Stomach smooth muscle (tissue), 2 donors: ENCODE data around the gene SIPA1.

Source experiments
- H3K27ac ChIP-seq: one replicate; pipeline ENCODE4 v1.7.0; 2013; ENCODE audit warnings: mild to moderate bottlenecking, low read length, inconsistent platforms
- H3K27me3 ChIP-seq, 2 donors: one replicate each; pipeline ENCODE4 v1.7.0; 2013; ENCODE audit warnings: low read length in 2 of 2; ENCODE audit not compliant: insufficient read depth in 2 of 2, control insufficient read depth in 1 of 2
- H3K36me3 ChIP-seq, 2 donors: one replicate each; pipeline ENCODE4 v1.7.0; 2013; ENCODE audit warnings: low read length in 2 of 2; ENCODE audit not compliant: control insufficient read depth in 2 of 2, insufficient read depth in 2 of 2
- H3K4me1 ChIP-seq: one replicate; pipeline ENCODE4 v1.7.0; 2013; ENCODE audit warnings: low read length; ENCODE audit not compliant: control insufficient read depth, insufficient read depth
- H3K4me3 ChIP-seq, 2 donors: one replicate each; pipeline ENCODE4 v1.7.0; 2013; ENCODE audit warnings: low read length in 2 of 2
- H3K9ac ChIP-seq, 2 donors: one replicate each; pipeline ENCODE4 v1.7.0; 2013; ENCODE audit warnings: low read length in 2 of 2, mild to moderate bottlenecking in 1 of 2
- H3K9me3 ChIP-seq, 2 donors: one replicate each; pipeline ENCODE4 v1.7.0; 2013; ENCODE audit warnings: low read length in 2 of 2; ENCODE audit not compliant: control insufficient read depth in 2 of 2
- donor health status: healthy.
- donor health status: Pancreatic carcinoma.

The SIPA1 gene

GRCh38 chr11:65617990-65618751 is 19.7 kb upstream of the SIPA1 start:
- Histone ChIP-seq H3K36me3 (peaks cover 11 to 35% of the 10 kb centered on the region in 2 donors), H3K27ac (no peak overlapping the region), H3K9me3 (no peaks in the 10 kb centered on the region), H3K4me1 (peaks cover 27% of the 10 kb centered on the region), H3K27me3 (no peaks in the 10 kb centered on the region), H3K9ac (no peak overlapping the region), H3K4me3 (no peak overlapping the region)

GRCh38 chr11:65618763-65619162 is 19.1 kb upstream of the SIPA1 start:
- no peaks in the 10 kb centered on the region for H3K9me3 ChIP-seq
- H3K4me1 ChIP-seq, result peaks cover 21% of the 10 kb centered on the region
- peaks cover 11 to 39% of the 10 kb centered on the region in 2 donors for H3K36me3 ChIP-seq
- H3K27me3 ChIP-seq, result no peaks in the 10 kb centered on the region
- no peak overlapping the region for H3K4me3 ChIP-seq
- H3K27ac ChIP-seq, result no peak overlapping the region
- H3K9ac ChIP-seq, result no peak overlapping the region

GRCh38 chr11:65619281-65619928 is 18.5 kb upstream of the SIPA1 start:
- Histone ChIP-seq H3K27me3 (no peaks in the 10 kb centered on the region), H3K36me3 (peaks cover 16 to 41% of the 10 kb centered on the region in 2 donors), H3K9me3 (no peaks in the 10 kb centered on the region), H3K4me1 (peaks cover 15% of the 10 kb centered on the region), H3K27ac (no peak overlapping the region), H3K4me3 (no peak overlapping the region), H3K9ac (no peak overlapping the region)

GRCh38 chr11:65620666-65621065 is 17.2 kb upstream of the SIPA1 start:
- Histone ChIP-seq H3K27ac (no peak overlapping the region), H3K36me3 (peaks cover 16 to 47% of the 10 kb centered on the region in 2 donors), H3K9me3 (no peaks in the 10 kb centered on the region)

GRCh38 chr11:65621460-65621859 is 16.4 kb upstream of the SIPA1 start:
- H3K9ac ChIP-seq, result no peak overlapping the region
- no peak overlapping the region for H3K27ac ChIP-seq

More at GRCh38 chr11:65620666-65621065, 17.2 kb upstream of the SIPA1 start:
- H3K4me1 ChIP-seq, result peaks cover 15% of the 10 kb centered on the region
- no peak overlapping the region for H3K4me3 ChIP-seq
- no peak overlapping the region for H3K9ac ChIP-seq
- H3K27me3 ChIP-seq, result no peaks in the 10 kb centered on the region

GRCh38 chr11:65622011-65622410 is 15.9 kb upstream of the SIPA1 start:
- Histone ChIP-seq H3K4me3 (no peak overlapping the region), H3K4me1 (peaks cover 12% of the 10 kb centered on the region), H3K9me3 (no peaks in the 10 kb centered on the region), H3K36me3 (peaks cover 26 to 57% of the 10 kb centered on the region in 2 donors), H3K9ac (no peak overlapping the region), H3K27me3 (no peaks in the 10 kb centered on the region), H3K27ac (no peak overlapping the region)

More at GRCh38 chr11:65621460-65621859, 16.4 kb upstream of the SIPA1 start:
- H3K27me3 ChIP-seq, result no peaks in the 10 kb centered on the region
- H3K4me3 ChIP-seq, result no peak overlapping the region
- H3K4me1 ChIP-seq, result peaks cover 17% of the 10 kb centered on the region
- peaks cover 20 to 52% of the 10 kb centered on the region in 2 donors for H3K36me3 ChIP-seq
- no peaks in the 10 kb centered on the region for H3K9me3 ChIP-seq

GRCh38 chr11:65623177-65623576 is 14.7 kb upstream of the SIPA1 start:
- Histone ChIP-seq H3K4me1 (peaks cover 6% of the 10 kb centered on the region), H3K4me3 (no peak overlapping the region), H3K36me3 (peaks cover 34 to 60% of the 10 kb centered on the region in 2 donors), H3K9me3 (no peaks in the 10 kb centered on the region), H3K27me3 (no peaks in the 10 kb centered on the region), H3K9ac (no peak overlapping the region), H3K27ac (no peak overlapping the region)

GRCh38 chr11:65623852-65624616 is 13.9 kb upstream of the SIPA1 start:
- Histone ChIP-seq H3K4me3 (no peak overlapping the region), H3K36me3 (peaks cover 32 to 55% of the 10 kb centered on the region in 2 donors), H3K27me3 (no peaks in the 10 kb centered on the region), H3K4me1 (peaks cover 6% of the 10 kb centered on the region), H3K9me3 (no peaks in the 10 kb centered on the region), H3K27ac (no peak overlapping the region), H3K9ac (no peak overlapping the region)

- peaks cover 43 to 56% of the 10 kb centered on the region in 2 donors for H3K36me3 ChIP-seq
- no peaks in the 10 kb centered on the region for H3K27me3 ChIP-seq
- H3K4me1 ChIP-seq, result peaks cover 6% of the 10 kb centered on the region
- no peak overlapping the region for H3K27ac ChIP-seq
- no peaks in the 10 kb centered on the region for H3K9me3 ChIP-seq
- no peak overlapping the region for H3K9ac ChIP-seq
- no peak overlapping the region for H3K4me3 ChIP-seq
Observed at GRCh38 chr11:65624931-65625627, 12.8 kb upstream of the SIPA1 start.

- Histone ChIP-seq H3K4me3 (no peak overlapping the region), H3K4me1 (peaks cover 6% of the 10 kb centered on the region), H3K27ac (no peak overlapping the region), H3K36me3 (peaks cover 50 to 63% of the 10 kb centered on the region in 2 donors), H3K9me3 (no peaks in the 10 kb centered on the region), H3K27me3 (no peaks in the 10 kb centered on the region), H3K9ac (no peak overlapping the region)
Observed at GRCh38 chr11:65625628-65626342, 12.1 kb upstream of the SIPA1 start.
